Erythroblast (primary cell): ENCODE results near the gene RBFOX2.

Experiments used
- DNase-seq, 2 experiments: peaks; one replicate each; lab custom pipeline; 2025; lab: John Stamatoyannopoulos, UW
- GATA1 ChIP-seq: IDR thresholded peaks from 2 replicates; pipeline ENCODE4 v1.6.1; 2011; ENCODE audit warnings: low read depth, mild to moderate bottlenecking, control low read depth, low read length, moderate library complexity
- POLR2A ChIP-seq: IDR thresholded peaks from 2 replicates; pipeline ENCODE4 v1.6.1; 2011; ENCODE audit warnings: mild to moderate bottlenecking, low read length

Gene RBFOX2

DNA sequence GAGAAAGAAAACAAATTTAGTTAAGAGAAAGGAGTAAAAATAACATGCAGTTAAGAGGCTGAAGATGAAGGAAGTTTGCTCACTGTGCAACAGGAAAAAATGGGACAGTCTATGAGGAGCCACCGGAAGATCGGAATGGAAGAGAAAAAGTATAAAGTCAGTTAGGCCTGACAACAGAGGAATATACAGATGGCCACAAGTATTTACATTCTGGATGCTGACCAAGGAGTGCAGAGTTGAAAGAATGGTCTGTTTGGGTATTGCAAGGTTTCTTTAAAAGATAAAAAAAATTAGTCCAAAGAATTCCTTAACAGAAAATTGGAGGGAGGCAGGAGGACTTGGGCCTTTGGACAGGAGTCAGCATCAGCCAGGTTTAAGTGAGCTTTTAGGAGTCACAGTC, 37.5 kb downstream of the RBFOX2 start:
- TF ChIP-seq GATA1 (no peak), POLR2A (no peak)
- DNase-seq = no peak

DNA sequence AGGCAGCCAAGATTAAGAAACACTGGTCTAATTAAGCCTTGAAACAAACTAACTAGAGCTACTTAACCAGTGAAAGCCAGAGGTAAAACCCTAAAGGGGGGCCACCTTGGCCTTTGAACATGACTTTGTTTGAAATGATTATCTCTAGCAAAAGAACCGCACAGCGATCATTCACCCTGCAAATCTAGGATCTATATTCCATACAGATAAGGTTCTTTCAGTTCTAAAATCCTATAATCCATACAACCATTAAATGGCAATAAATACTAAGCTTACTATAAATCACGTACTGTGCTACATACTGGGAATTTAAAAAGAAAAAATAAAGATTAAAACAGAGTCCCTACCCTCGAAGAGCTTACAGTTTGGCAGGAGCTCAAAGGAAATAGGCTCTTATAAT, 40.6 kb downstream of the RBFOX2 start:
- DNase-seq = no peak
- TF ChIP-seq POLR2A = no peak
- TF ChIP-seq GATA1 = no peak

DNA sequence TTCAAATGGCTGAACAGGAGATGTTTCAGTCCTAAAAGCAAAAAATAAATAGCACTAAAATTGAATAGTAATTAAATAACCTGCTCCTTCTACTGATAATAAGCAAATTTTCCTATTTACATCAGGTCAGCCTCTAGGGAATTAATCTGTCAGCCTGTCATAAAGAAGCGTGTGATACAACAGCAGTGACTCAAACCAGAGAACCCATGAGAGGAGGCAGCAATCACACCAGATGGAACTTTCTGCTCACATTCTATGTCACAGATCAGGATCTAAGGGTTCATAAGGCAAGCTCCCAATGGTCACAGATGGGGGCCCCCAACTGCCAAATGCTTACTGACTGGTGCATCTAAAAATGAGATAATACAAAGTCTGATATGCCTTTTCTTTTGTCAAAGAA, 41.1 kb downstream of the RBFOX2 start:
- TF ChIP-seq POLR2A = no peak
- TF ChIP-seq GATA1 = no peak
- no peak for DNase-seq

DNA sequence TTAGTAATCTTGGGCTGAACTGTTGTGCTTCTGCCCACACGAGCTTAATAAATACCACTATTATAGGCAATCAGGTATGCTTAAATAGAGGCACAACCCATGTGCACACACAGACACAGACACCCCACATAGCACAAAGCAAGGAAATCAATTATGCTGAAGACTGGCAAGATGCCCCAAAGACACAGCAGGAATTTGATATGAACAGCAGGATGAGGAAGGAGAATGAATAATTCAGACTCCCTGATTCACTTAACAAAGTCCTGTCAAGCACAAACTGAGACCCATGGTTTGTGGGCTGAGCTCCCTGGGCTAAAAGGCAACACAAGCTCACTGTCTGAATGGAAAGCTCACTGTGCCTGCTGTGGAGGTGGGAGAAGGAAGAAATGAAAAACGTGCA, 42.5 kb downstream of the RBFOX2 start:
- DNase-seq = no peak
- TF ChIP-seq GATA1 (no peak), POLR2A (no peak)

DNA sequence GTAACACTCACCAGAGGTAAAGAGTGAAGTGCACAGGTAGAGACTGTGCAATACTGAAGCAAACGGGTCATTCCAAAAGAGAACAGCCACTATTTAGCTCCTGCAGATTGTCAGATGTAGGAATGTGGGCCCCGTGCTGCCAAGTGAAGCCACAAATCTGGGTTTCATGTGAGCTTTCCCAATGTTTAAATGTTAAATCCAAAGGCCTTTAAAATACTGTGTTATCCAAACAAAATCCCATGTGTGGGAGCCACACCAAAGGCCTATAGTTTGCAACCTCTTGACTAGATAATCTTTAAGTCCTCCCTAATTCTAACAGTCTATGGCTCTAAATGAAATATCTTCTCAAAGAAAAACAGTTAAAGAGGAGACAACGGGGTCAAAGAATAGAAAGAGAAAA, 43.3 kb downstream of the RBFOX2 start:
- no peak for DNase-seq

DNA sequence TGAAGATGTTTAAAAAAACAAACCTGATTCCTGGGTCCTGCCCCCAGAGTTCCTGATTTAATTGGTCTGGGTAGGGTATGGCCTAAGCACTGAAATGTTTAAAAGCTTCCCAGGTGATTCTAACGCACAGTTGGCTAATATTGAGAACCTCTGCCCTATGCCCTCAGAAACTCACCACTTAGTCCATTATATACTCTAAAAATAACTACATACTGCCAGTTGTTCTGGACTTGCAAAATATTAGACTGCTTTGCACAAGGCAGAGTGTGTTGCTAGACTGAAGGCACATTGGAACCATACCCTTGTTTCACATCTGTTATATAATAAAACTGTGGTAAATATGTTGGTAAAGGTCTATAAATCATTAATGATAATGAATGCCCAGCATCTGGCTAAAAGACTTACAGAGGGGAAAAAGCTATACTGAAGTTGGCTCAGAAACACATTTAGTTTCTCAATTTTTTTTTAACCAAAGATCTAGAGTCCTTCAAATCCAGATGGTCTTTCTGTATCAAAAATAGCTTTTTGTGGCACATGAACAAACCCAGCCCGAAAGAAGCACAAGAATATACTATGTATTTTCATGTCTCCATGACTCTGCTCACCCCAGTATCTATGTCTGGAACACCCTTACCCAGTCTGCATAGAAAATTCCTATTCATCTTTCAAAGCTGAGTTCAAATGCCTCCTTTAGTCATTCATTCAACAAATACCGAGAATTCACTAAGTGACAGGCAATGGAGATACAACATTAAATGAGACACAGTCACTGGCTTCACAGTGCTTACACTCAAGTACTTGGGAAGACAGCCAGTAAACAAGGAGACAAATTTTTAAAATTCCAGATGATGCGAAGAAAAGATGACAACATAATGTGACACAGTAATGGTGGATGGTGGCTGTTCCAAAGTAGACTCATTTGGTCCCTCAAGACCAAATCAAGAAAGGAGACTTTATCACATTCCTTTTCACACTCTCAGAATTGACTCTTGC, 44.1 kb downstream of the RBFOX2 start:
- no peak for TF ChIP-seq GATA1
- no peak for TF ChIP-seq POLR2A
- no peak for DNase-seq

More for the DNA sequence above, 43.3 kb downstream of the RBFOX2 start:
- TF ChIP-seq GATA1 (no peak), POLR2A (no peak)

DNA sequence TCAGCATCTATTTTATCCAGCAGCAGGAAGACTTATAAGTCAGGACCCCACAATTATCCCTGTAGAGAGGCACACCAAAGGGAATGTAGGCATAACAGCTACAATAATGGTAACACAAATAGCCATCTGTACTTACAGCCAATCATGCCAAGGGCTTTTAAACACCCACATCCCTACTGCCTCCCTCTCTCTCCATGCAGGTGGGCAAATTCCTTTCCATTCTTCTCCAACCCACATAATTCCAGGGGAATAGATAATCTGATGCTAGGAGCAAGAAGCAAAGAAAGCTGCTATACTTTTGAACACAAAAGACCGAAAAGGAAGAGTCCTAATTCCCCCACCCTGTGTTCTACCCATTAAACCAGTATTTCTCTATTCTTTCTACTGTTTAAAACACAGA, 46.7 kb downstream of the RBFOX2 start:
- TF ChIP-seq GATA1 = no peak
- no peak for TF ChIP-seq POLR2A
- no peak for DNase-seq

DNA sequence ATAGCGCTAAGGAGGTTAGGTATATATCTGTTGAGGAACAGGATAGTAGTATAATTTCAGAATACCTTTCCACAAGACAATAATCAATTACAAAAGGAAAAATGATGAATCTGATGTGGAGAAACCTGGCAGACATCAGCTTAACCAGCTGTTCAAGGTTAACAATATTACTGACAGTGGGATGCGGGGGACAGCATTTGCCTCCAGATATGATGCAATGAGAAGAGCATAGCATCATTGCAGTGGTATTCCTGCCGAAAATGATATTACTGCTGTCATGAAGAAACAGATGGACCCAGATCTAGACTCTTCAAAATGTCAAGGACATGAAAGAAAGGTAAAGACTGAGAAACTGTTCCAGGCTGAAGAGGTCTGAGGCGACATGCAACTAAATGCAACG, 49.7 kb downstream of the RBFOX2 start:
- no peak for DNase-seq
- TF ChIP-seq POLR2A (no peak), GATA1 (no peak)

DNA sequence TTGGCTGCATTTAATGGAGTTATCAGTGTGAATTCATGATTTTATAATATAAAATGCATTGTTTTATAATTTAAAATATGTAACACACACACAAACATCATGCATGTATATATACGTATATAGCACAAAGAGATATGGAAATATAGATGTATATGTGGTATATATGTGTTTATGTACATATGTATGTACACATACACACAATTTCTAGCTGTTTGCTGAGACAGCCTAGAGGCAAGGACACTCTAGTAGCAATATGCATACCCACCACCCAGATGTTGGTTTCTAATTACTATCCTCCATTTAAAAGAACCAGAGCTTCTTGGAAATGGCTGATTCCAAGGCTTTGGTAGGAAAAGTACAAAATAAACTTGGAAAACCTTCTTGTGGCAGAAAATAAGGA, 50.4 kb downstream of the RBFOX2 start:
- no peak for DNase-seq
- TF ChIP-seq GATA1 (no peak), POLR2A (no peak)

DNA sequence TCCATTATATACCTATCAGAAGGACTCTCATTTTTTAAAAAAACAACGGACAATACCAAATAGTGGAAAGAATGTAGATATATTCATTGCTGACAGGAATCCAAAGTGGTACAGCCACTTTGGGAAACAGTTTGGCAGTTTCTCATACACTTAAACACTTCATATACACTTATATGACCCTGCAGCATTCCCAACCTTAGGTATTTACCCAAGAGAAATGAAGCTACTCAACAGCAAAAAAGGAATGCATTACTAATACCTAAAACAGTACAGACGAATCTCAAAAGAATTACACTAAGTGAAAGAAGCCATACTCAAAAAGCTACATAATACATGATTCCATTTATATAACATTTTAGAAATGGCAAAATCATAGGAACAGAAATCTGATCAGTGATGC, 51.5 kb downstream of the RBFOX2 start:
- TF ChIP-seq POLR2A (no peak), GATA1 (no peak)
- DNase-seq = no peak

DNA sequence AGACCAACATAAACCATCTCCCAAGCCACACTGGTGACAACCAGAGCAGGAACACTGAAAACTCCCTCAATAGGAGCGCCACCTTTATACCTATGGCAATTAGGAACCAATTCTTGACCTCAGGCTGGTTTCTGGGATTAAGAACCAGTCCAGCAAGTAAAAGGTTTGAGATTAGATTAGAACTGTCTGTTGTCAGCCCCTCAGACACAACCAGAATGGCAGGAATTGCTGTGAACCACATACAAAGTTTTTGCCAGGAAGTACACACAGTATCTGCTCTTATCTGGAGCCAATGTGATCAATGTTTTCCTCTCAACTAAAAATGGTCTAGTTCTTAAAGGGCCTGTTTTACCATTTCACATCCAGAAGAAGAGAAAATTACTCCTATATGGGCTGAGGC, 55.2 kb downstream of the RBFOX2 start:
- TF ChIP-seq GATA1 = no peak
- no peak for TF ChIP-seq POLR2A
- no peak for DNase-seq

DNA sequence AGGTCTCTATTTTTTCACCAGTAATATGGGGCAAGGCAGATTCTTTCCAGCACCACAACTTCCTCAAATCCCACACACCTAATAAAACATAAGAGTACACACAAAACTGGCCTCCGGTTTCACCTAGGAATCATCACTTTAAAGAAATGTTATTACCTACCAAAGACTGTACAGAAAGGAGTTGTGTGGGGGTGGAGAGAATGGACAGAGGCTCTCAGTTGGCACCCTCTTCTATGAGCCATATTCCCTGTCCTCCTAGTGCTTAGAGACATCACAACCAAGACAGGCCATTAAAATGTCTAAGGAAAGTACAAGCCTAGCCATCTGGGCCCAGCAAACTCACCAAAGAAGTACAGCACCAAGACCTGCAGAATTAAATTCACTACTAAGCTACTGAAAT, 56.1 kb downstream of the RBFOX2 start:
- DNase-seq = no peak
- TF ChIP-seq POLR2A = no peak
- no peak for TF ChIP-seq GATA1

DNA sequence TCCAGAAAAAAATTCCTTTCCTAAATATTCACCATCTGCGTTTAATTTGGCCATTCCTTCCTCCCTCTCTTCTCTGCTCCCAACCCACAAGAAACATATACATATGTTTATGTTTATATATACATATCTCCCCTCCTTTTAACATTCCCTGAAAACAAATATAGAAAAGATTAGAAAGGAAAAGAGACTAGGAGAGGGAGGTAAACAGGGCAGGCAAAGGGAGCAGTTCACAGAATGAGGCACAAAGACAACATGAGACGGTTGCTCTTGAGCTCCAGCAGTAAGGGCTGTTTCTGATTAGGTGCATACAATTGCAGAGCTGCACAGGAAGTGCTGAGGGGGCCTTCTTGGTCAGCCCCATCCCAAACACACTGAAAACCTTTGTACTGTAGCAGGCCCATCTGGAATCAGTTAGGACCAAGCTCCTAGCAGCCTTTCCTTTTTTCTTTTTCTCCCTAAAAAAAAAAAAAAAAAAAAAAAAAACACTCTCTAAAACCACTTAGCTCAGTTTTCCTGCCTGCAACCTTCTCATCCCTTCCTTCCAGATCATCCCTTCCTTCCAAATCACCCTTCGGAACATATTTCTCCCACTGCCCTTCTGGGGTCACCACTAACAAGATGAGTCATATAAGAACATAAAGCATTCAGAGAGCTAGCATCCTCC, 57.0 kb downstream of the RBFOX2 start:
- no peak for TF ChIP-seq GATA1
- TF ChIP-seq POLR2A = no peak
- no peak for DNase-seq
